HFF-Myc (cell line): ENCODE results near the gene NCR2.

ENCODE experiments used
- DNase-seq: peaks from one replicate; pipeline ENCODE4 v3.0.0-alpha.2; 2011; ENCODE audit warnings: low read depth; ENCODE audit errors: extremely low read depth
- H3K4me3 ChIP-seq: replicated peaks from 2 replicates; pipeline ENCODE4 v1.5.1; 2011; ENCODE audit warnings: low read depth, mild to moderate bottlenecking, control low read depth, low read length
- CTCF ChIP-seq: IDR thresholded peaks from 2 replicates; pipeline ENCODE4 v1.5.1; 2012; ENCODE audit warnings: mild to moderate bottlenecking, low read depth, low read length, control low read depth; ENCODE audit errors: missing control alignments

NCR2 gene

DNA sequence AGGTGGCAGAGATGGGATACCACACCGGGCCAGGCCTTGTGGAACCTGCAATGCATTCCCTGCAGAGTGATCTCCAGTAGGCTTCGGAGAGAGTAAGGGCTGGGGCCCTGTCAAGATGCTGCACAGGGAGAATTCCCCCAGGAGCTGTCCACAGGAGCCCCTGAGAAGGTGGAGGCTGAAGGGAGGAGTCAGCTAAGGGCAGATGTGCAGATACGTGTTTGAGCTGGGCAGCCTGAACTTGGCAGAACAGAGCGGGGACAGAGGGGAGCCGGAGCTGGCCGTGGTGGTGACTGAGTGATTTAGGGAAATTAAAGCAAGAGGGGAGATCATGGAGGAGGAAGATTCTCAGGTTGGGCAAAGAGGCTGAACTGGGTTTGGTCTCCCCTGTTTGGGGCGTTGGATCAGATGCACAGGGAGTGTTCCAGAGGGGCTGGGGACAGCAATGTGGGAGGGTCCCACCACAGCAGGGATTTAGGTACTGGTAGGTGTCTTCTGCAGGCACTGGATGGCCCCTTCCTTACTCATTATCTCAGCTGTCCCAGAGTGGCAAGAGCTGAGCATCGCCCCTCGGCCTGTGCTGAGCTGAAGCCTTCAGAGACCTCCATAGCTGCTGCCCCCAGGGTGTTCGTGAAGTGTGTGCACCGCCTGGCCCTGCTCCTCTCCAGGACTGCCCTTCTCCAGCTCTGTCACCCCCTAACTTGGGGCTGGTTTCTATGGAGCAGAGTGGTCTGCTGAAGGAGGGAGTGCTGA, 3.8 kb upstream of the NCR2 start:
- no peak for TF ChIP-seq CTCF
- H3K4me3 ChIP-seq = no peak overlapping the region

DNA sequence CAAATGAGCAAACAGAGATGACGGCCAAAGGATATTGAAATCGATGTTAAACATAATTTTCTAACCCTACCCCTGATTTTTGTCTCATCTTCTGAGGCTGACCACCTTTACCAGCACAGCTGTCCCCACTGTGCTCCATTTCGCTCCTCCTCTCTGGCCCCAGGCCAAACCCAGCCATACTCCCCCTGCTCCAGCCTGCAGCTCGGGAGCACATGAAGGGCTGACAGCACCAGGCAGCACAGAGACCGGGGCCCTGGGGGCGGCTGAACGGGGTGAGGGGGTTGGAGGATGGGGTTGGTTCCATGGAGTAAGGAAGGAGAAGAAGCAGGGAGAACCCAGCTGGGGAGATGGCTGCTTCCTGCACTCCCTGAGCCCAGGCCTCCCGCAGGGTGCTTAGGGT, 3.2 kb upstream of the NCR2 start:
- DNase-seq = no peak
- no peak overlapping the region for H3K4me3 ChIP-seq
- no peak for TF ChIP-seq CTCF

More for the DNA sequence above, 3.8 kb upstream of the NCR2 start:
- no peak for DNase-seq

DNA sequence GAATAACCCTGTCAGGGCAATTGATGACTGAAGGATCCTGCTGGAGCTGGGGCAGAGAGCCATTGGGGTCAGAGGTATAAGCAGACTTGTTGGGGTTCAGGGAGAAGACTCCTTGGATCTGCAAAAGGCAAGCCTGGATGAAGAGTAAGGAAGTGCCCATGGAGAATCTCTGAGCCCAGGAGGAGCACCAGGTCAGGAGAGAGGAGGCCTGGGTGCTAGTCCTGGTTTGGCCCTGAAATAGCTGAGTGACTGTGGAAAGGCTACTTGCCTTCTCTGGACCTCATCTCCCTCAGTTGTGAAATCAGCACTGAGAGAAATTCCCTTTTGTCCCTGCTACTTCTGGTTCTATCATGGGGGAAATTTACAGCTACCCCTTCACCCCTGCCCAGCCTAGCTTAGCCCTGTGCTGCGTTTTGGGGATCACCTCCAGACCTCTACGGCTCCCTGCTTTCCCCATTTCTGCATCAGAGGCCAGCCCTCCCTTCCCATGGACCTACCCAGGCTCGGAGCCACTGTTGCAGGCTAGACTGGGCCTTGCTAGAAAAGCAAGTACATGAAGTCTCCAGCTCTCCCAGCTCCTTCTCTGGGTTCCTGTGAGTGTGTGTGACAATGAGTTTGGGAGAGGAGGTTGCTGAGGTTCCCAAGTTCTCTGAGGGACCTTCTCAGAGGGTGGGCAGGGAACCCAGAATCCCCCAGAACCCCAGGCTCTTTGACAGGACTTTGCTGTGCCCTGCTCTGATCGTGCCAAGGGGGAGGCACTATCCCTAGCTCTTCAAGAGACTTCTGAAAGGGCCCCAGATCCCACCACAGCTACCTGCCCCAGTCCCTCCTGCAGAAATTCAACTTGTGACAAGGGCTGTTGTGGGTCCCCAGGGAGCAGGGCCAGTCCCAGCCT, 2.3 kb upstream of the NCR2 start:
- no peak for TF ChIP-seq CTCF
- no peak for DNase-seq
- H3K4me3 ChIP-seq = no peak overlapping the region

DNA sequence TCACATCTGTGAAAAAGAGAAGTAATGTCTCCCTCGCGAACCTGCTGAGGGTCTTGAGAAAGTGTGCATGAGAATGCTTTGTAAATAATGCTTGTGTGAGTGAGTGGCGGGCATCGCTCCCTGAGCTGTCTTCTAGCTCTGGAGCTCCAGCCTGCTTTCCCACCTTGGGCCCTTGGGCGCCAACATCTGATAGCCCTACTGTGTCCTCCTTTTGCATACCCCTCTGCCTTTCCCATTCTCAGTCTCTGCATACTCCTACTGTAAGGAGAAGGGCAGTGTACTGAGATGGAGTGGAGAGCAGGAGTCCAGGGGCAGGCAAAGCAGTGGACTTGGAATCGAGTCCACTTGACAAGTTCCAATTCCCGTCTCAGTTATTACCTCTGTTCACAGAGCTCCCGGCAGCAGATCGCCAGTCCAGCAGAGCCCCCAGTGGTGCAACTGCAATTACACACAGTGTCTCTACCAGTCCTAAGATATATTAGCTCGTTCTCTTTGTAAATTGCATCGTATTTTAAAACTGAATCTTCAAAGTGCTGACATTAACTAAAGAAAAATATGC, 847 bp upstream of the NCR2 start:
- no peak for DNase-seq

GRCh38 chr6:41335943-41336342, 535 bp downstream of the NCR2 start:
- DNase-seq = no peak
- no peak overlapping the region for H3K4me3 ChIP-seq
- no peak for TF ChIP-seq CTCF

More for the DNA sequence above, 847 bp upstream of the NCR2 start:
- no peak for TF ChIP-seq CTCF
- H3K4me3 ChIP-seq = no peak overlapping the region

- H3K4me3 ChIP-seq = no peak overlapping the region
- no peak for DNase-seq
- TF ChIP-seq CTCF = no peak
Measured at GRCh38 chr6:41336824-41337223, 1.4 kb downstream of the NCR2 start.
